HG03025 (cell line): ENCODE data around the gene ERAP2.

Experiments
- ATAC-seq: cut with Tn5 transposase; IDR thresholded peaks from one replicate; pipeline ENCODE4 v1.9.1; 2021; ENCODE audit warnings: mild to moderate bottlenecking, moderate library complexity; ENCODE audit not compliant: unreplicated experiment, low FRiP score

ERAP2 gene

DNA sequence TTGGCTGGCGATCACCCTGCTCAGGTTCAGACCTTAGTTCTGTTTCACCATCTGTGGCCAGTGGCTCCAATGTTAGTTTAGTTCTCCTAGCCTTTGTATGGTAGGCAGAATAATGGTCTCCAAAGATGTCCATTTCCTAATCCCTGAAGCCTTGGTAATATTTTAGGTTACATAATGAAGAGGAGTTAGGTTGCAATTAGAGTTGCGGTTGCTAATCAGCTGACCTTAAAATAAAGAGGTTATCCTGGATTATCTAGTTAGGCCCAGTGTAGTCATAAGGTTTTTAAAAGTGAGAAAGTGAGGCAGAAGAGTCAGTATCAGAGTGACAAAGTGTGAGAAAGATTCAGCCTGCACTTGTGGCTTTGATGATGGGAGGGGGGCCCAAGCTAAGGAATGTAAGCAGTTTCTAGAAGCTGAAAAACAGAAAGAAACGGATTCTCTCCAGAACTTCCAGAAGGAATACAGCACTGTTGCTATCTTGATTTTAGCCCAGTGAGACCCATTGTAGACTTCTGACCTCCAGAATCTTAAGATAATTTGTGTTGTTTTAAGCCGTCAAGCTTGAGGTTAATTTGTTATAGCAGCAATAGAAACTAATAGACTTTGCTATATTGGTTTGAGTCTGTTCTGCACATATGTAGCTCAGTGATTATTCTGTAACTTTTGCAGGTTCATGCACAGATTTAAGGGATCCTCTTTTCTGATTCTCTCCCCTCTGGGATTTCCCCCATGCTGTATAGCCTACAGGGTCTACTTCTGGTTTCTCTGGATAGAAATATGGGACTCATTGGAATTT is 81.2 kb downstream of the ERAP2 start:
- ATAC-seq: peak; percentile 44

DNA sequence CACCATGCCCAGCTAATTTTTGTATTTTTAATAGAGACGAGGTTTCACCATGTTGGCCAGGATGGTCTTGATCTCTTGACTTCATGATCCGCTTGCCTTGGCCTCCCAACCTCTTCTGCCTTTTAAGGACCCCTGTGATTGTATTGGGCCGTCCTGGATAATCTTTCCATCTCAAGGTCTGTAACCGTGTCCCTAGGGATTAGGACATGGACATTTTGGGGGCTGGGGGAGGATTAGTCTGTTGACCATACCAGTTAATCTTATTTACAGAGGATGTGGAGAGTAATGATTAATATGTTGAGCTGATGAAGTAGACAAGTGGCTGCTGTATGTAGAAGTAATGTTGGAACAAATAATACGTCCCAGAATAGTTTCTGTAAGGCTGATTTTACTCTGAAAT is 82.7 kb downstream of the ERAP2 start:
- ATAC-seq: no peak

- ATAC-seq: peak; percentile 80
Observed at GRCh38 chr5:96961053-96961452, 84.8 kb downstream of the ERAP2 start.

DNA sequence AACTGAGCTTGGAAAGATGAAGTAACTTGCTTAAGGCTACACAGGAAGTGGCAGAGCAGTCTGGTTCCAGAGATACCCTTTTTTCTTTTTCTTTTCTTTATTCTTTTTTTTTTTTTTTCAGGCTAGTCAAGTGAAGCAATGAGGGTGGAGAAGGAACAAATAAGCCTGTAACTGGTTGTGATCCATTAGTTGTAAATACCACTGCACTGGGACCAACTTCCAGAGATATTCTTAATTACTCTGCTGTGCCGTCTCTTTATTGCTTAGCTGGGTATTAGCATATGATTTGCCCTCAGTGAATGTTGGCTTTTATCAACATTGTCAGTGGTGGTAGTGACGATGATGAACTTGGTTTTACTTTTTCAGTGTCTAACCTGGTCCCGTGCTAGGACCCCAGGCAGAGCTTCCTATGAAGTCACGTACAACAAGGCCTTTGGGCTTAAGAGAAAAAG is 86.3 kb downstream of the ERAP2 start:
- ATAC-seq: no peak

DNA sequence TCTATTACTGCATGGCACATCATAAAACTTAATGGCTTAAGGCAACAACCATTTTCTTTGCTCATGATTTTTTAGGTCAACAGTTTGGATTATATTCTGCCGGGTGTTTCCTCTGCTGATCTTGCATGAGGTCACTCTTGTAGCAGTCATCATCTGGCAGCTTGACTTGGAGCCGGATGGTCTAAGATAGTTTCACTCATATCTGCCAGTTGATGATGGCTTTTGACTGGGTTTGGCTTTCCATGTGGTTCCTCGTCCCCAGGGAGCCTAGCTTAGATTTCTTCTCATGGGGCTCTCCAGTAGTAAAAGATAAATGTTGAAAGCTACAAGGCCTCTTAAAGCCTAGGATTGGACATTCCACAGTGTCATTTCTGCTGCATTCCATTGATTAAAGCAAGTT is 87.0 kb downstream of the ERAP2 start:
- no peak for ATAC-seq

GRCh38 chr5:96966801-96967200 is 90.5 kb downstream of the ERAP2 start:
- no peak for ATAC-seq

GRCh38 chr5:96967400-96967799 is 91.1 kb downstream of the ERAP2 start:
- no peak for ATAC-seq

DNA sequence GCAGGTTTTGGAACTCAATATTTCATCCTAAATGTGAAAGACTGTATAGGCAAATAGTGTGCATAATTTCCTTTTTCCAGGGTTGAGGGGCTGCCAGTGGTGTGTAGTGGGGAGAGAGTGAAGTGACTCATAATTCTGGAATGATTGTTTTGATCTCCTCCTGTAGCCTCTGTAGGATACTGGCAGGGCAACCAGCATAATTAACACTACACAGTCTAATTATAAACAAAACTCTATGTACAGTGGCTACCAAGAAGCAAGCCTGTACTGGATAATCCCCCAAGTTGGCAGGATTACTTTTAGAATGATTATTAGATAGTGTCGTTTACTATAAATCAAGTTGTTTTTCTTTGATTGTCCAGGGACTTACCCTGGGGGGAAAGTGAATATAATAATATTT is 91.8 kb downstream of the ERAP2 start:
- ATAC-seq: no peak

- ATAC-seq: no peak
Observed at GRCh38 chr5:96968614-96969013, 92.3 kb downstream of the ERAP2 start.
